IMR-90 (cell line): Measurements from ENCODE around the gene SLC44A5. TPM values are rescaled to one million over a fixed set of nuclear protein-coding genes. Genes with fewer than 3 reads are reported as not detected.

Experiments
- ATAC-seq: fragments of 200-7000 bp; cut with Tn5 transposase; 2 replicates; pipeline ENCODE4 v1.9.1; 2020; ENCODE audit warnings: low read depth, mild to moderate bottlenecking, moderate library complexity
- BruUV-seq: library from RNA; stranded (reverse); fragments of 400-500 nt; replicated peaks from 2 replicates; lab custom pipeline; 2021; lab: Mats Ljungman, UMichigan
- CTCF ChIA-PET: fragments of 300-600 bp; formaldehyde crosslinking; extraction: SDS; loops from one replicate; lab custom pipeline; 2021; ENCODE audit warnings: antibody characterized with exemption; lab: Yijun Ruan, JAX
- POLR2A ChIA-PET: fragments of 300-600 bp; sonication (Branson Sonifier 250); formaldehyde crosslinking; loops from one replicate; lab custom pipeline; 2022; ENCODE audit warnings: antibody characterized with exemption; ENCODE audit not compliant: unreplicated experiment; lab: Charles Lee
- DNase-seq: peaks from one replicate; pipeline ENCODE4 v3.0.0; 2013
- H2AFZ ChIP-seq: replicated peaks from 2 replicates; pipeline ENCODE3; 2013; ENCODE audit warnings: low read length, mild to moderate bottlenecking; ENCODE audit not compliant: poor library complexity
- H2AK5ac ChIP-seq: 2 replicates; pipeline ENCODE4 v1.6.1; 2013; ENCODE audit warnings: low read depth, low read length, inconsistent platforms
- H2AK9ac ChIP-seq: replicated peaks from 2 replicates; pipeline ENCODE3; 2013; ENCODE audit warnings: mild to moderate bottlenecking, low read depth, low read length, moderate library complexity; ENCODE audit not compliant: poor library complexity
- H2BK120ac ChIP-seq: 2 replicates; pipeline ENCODE4 v1.6.1; 2013; ENCODE audit warnings: low read depth, low read length, inconsistent platforms
- H2BK15ac ChIP-seq: 3 replicates; pipeline ENCODE4 v1.6.1; 2013; ENCODE audit warnings: low read depth, low read length, inconsistent platforms
- H2BK20ac ChIP-seq: 2 replicates; pipeline ENCODE4 v1.6.1; 2013; ENCODE audit warnings: low read depth, mild to moderate bottlenecking, inconsistent platforms, low read length, moderate library complexity
- H2BK5ac ChIP-seq: 2 replicates; pipeline ENCODE4 v1.6.1; 2013; ENCODE audit warnings: mild to moderate bottlenecking, low read depth, low read length, inconsistent platforms; ENCODE audit not compliant: poor library complexity, severe bottlenecking
- H3K14ac ChIP-seq: replicated peaks from 2 replicates; pipeline ENCODE4 v1.6.1; 2013; ENCODE audit warnings: low read depth, low read length, inconsistent platforms
- H3K18ac ChIP-seq: 2 replicates; pipeline ENCODE4 v1.6.1; 2013; ENCODE audit warnings: low read depth, low read length, control low read depth
- H3K23ac ChIP-seq: 2 replicates; pipeline ENCODE4 v1.6.1; 2013; ENCODE audit warnings: low read depth, low read length, inconsistent platforms
- H3K27ac ChIP-seq: 2 replicates; pipeline ENCODE4 v1.5.1; 2013; ENCODE audit warnings: mild to moderate bottlenecking, control low read depth, low read length; ENCODE audit not compliant: insufficient read depth
- H3K27me3 ChIP-seq: 2 replicates; pipeline ENCODE4 v1.6.1; 2013; ENCODE audit warnings: low read length; ENCODE audit not compliant: control insufficient read depth, insufficient read depth
- H3K36me3 ChIP-seq: 2 replicates; pipeline ENCODE4 v1.6.1; 2013; ENCODE audit warnings: low read length, mixed read lengths; ENCODE audit not compliant: control insufficient read depth, insufficient read depth
- H3K4ac ChIP-seq: 2 replicates; pipeline ENCODE4 v1.6.1; 2013; ENCODE audit warnings: low read depth, low read length, inconsistent platforms
- H3K4me1 ChIP-seq: 2 replicates; pipeline ENCODE4 v1.6.1; 2013; ENCODE audit warnings: low read length, mixed read lengths; ENCODE audit not compliant: control insufficient read depth, insufficient read depth
- H3K4me2 ChIP-seq: 2 replicates; pipeline ENCODE4 v1.6.1; 2013; ENCODE audit warnings: low read depth, mild to moderate bottlenecking, control low read depth, low read length, moderate library complexity
- H3K4me3 ChIP-seq: 2 replicates; pipeline ENCODE4 v1.5.1; 2013; ENCODE audit warnings: low read depth, mild to moderate bottlenecking, control low read depth, low read length, moderate library complexity; ENCODE audit not compliant: insufficient read depth
- H3K56ac ChIP-seq: 2 replicates; pipeline ENCODE4 v1.6.1; 2013; ENCODE audit warnings: low read length, inconsistent platforms; ENCODE audit not compliant: insufficient read depth; ENCODE audit errors: extremely low read depth
- H3K79me1 ChIP-seq, 2 experiments: 2 replicates each; pipeline ENCODE4 v1.6.1; 2013; ENCODE audit warnings: low read length in 2 of 2, inconsistent platforms in 1 of 2, low read depth in 1 of 2
- H3K9ac ChIP-seq: 2 replicates; pipeline ENCODE4 v1.6.1; 2013; ENCODE audit warnings: low read depth, low read length, control low read depth
- H3K9me1 ChIP-seq: 2 replicates; pipeline ENCODE4 v1.6.1; 2013; ENCODE audit warnings: low read length, inconsistent platforms; ENCODE audit not compliant: insufficient read depth
- H3K9me3 ChIP-seq: 2 replicates; pipeline ENCODE4 v1.6.1; 2013; ENCODE audit warnings: low read length; ENCODE audit not compliant: control insufficient read depth, insufficient read depth
- H4K20me1 ChIP-seq: 2 replicates; pipeline ENCODE4 v1.6.1; 2013; ENCODE audit warnings: low read length, inconsistent platforms; ENCODE audit not compliant: insufficient read depth
- H4K5ac ChIP-seq: 2 replicates; pipeline ENCODE4 v1.6.1; 2013; ENCODE audit warnings: mild to moderate bottlenecking, low read depth, low read length, control low read depth
- H4K8ac ChIP-seq, 2 experiments: 2 replicates each; pipeline ENCODE4 v1.6.1; 2013; ENCODE audit warnings: low read depth in 2 of 2, low read length in 2 of 2, control low read depth in 1 of 2, inconsistent platforms in 1 of 2
- H4K91ac ChIP-seq: 2 replicates; pipeline ENCODE4 v1.6.1; 2013; ENCODE audit warnings: low read depth, low read length, inconsistent platforms; ENCODE audit not compliant: insufficient read depth
- RCOR1 ChIP-seq: IDR thresholded peaks from 2 replicates; pipeline ENCODE4 v1.6.1; 2012; ENCODE audit warnings: mild to moderate bottlenecking, low read length, improper control_type of control experiment; ENCODE audit not compliant: insufficient replicate concordance
- USF2 ChIP-seq: fragments of 150-350 bp; IDR thresholded peaks from 2 replicates; pipeline ENCODE4 v1.6.1; 2017; ENCODE audit warnings: mild to moderate bottlenecking, antibody characterized with exemption, low read length, low read depth
- WGBS, 2 experiments: methylation state at CpG; one replicate each; pipeline versions ENCODE4 v1.1.5 to v1.1.7; 2013; ENCODE audit warnings: missing lambda C conversion rate in 2 of 2; ENCODE audit not compliant: insufficient read length in 1 of 2; ENCODE audit errors: extremely low coverage in 2 of 2; 5-methylcytosine and 5-hydroxymethylcytosine counted together
- dilution Hi-C: fragments of 300-500 bp; cut with HindIII; formaldehyde crosslinking; loops from one replicate; pipeline ENCODE4 v1.14.3; 2018; ENCODE audit warnings: low sequenced_read_pairs; ENCODE audit not compliant: unreplicated experiment
- in situ Hi-C: fragments of 300-500 bp; cut with MboI; formaldehyde crosslinking; loops from 3 replicates; pipeline ENCODE4 v1.14.3; 2019; ENCODE audit warnings: low sequenced_read_pairs, inconsistent platforms, mixed read lengths
- intact Hi-C: fragments of 100-400 bp; cut with micrococcal nuclease; formaldehyde crosslinking; loops from 2 replicates; pipeline ENCODE4 v1.10.0; 2022
- polyA plus RNA-seq, 3 experiments: library from polyadenylated mRNA; depleted of rRNA; stranded (reverse); fragments of >200 nt; gene quantifications; 2 replicates each; pipeline ENCODE4 v1.2.3, GENCODE V29; 2012; ENCODE audit warnings: low replicate concordance in 1 of 3
- total RNA-seq: library from RNA; depleted of rRNA; stranded (reverse); fragments of >200 nt; gene quantifications from 2 replicates; pipeline ENCODE4 v1.2.3, GENCODE V29; 2012

Gene SLC44A5
- total and polyA plus RNA-seq, 2 of the 4 experiments (the other 2 are of a cell fraction) = under 0.01 TPM; not detected in 1

- H4K8ac ChIP-seq = no peak overlapping the region
- POLR2A ChIA-PET = no interaction called here
- in situ Hi-C loops (no loop called here), intact Hi-C loops (no loop called here), dilution Hi-C loops (no loop called here)
- CTCF ChIA-PET = no interaction called here
- no peak overlapping the region for H4K5ac ChIP-seq
- no peak overlapping the region for H3K4me2 ChIP-seq
- WGBS, 2 experiments = no CpG with 5 or more reads among the region's 3 CpGs
- no peaks in the 10 kb centered on the region for H3K27me3 ChIP-seq
- no peak overlapping the region for H3K18ac ChIP-seq
- no peak overlapping the region for H2BK20ac ChIP-seq
- ATAC-seq = no peak
- no peak overlapping the region for H2AK9ac ChIP-seq
- H4K20me1 ChIP-seq = no peaks in the 10 kb centered on the region
- BruUV-seq = no TSS peak
- no peaks in the 10 kb centered on the region for H3K36me3 ChIP-seq
- no peak overlapping the region for H3K4ac ChIP-seq
- no peak for DNase-seq
- no peak overlapping the region for H3K4me3 ChIP-seq
- no peak overlapping the region for H2BK5ac ChIP-seq
- H3K9me3 ChIP-seq = peaks cover 6% of the 10 kb centered on the region
- no peak overlapping the region for H2AFZ ChIP-seq
- H4K91ac ChIP-seq = no peak overlapping the region
- H3K79me1 ChIP-seq = no peaks in the 10 kb centered on the region
- TF ChIP-seq USF2 = no peak
- no peak for TF ChIP-seq RCOR1
- H2AK5ac ChIP-seq = no peak overlapping the region
- no peak overlapping the region for H3K9ac ChIP-seq
- no peaks in the 10 kb centered on the region for H3K4me1 ChIP-seq
- no peak overlapping the region for H3K23ac ChIP-seq
- H2BK120ac ChIP-seq = no peak overlapping the region
- H3K27ac ChIP-seq = no peak overlapping the region
- no peaks in the 10 kb centered on the region for H3K9me1 ChIP-seq
- H3K14ac ChIP-seq = no peak overlapping the region
- no peak overlapping the region for H2BK15ac ChIP-seq
- no peak overlapping the region for H3K56ac ChIP-seq
Measured at GRCh38 chr1:75341537-75341936, 269.4 kb downstream of the SLC44A5 start.
